GM18909 (cell line): ENCODE data around the gene HDAC4.

Experiments used
- ATAC-seq: cut with Tn5 transposase; IDR thresholded peaks from one replicate; pipeline ENCODE4 v1.9.1; 2021; ENCODE audit warnings: mild to moderate bottlenecking; ENCODE audit not compliant: unreplicated experiment, poor library complexity

Gene HDAC4

DNA sequence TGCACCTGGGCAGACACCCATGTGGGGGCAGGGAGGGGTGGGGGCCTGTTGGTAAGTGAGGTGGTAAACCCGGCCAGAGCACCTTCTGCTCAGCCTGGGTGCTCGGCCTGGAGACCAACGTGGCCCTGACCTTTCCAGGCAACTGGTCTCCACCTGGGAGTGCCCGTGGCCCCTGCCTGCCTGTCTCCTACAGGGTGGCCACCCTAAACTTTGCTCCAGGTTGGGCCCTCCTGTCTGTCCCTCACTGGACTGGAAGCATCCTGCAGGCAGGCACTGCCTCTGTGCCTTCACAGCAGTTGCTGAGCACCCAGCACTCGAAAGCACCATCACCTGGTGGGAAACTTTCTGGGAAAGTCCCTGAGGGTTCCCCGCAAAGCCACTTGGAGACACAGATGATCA lies 381.6 kb downstream of the HDAC4 start:
- ATAC-seq = no peak

GRCh38 chr2:239018271-239019182 lies 382.3 kb downstream of the HDAC4 start:
- no peak for ATAC-seq

GRCh38 chr2:239017491-239018098 lies 383.2 kb downstream of the HDAC4 start:
- ATAC-seq = no peak

DNA sequence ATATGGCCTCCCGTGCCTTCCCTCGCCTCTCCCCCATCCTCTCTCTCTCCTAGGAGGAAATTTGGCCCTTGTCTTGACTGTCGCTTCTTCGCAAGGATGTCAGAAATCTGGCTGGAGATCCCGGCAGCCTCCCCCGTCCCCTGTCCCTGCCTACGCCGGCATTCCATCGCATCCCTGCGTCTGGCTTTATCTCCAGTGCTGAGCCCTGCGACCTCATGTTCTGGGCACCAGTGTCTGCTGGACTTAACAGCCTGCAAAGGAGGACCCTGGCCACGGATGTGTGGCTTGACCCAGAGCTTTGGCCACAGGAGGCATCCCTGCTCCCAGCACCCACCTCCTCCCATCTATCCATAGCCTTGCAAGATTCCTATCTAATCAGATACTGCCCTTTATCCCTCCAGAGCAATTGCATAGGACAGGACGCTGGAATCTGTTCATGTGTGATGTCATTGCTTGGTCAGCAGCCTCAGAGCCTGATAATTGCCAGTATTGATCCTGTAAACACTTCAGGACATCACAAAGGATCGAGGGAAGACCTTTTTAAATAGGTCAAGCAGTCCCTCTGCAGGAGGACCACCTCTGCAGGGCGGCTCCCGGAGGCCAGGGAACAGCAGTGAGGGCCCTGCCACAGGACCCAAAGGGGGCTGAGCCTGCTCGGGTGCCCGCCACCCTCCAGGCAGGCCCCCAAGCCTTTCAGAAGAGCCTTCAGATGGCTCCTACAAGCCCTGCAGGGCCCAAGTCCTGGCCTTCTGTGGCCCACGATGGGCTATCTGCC lies 384.7 kb downstream of the HDAC4 start:
- no peak for ATAC-seq

- no peak for ATAC-seq
Observed at GRCh38 chr2:239015218-239015900, 385.5 kb downstream of the HDAC4 start.

GRCh38 chr2:239014458-239015217 lies 386.2 kb downstream of the HDAC4 start:
- ATAC-seq = no peak

DNA sequence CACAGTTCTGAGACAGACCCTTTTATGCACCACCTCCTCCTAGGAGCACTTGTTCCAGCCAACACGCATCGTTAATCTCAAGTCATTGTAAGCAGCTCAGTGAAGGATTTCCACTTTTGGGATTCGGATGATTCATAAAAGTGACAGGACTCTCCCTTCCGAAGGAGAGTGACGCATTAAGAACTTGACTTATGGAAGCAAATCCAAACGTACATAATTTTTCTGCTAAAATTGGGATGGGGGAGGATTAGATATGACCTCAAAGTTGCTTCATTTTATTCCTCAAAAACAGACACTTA lies 387.2 kb downstream of the HDAC4 start:
- no peak for ATAC-seq

DNA sequence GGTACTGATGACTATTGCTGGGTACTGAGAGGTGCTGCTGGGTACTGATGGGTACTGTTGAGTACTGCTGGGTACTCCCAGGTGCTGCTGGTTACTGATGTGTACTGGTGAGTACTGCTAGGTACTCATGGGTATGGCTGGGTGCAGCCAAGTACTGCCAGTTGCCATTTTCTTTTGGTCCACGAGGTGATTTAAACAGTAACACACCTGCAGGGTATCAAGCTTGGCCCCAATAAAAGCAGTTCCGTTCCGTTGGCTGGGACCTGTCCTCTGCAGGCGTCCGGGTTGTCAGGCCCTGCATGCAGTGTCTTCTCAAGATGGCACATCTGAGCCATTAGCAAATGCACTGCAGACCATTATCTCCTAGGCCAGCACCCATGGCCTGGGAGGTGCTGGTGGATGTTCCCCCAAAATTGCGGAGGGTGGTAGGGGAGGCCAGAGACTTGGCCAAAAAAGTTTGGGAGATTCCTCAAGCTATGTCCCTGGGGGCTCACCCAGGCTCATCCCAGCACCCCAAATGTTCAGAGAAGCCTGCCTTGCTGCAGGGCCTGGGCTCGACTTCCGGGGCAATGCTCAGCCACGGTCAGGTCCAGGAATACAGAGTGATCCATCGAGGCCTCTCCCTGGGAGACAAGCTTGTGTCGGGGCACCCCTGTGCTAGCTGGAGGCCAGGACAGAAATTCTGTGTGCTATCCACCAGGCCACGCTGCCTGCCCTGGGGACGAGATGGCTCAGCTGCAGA lies 387.7 kb downstream of the HDAC4 start:
- ATAC-seq = no peak

DNA sequence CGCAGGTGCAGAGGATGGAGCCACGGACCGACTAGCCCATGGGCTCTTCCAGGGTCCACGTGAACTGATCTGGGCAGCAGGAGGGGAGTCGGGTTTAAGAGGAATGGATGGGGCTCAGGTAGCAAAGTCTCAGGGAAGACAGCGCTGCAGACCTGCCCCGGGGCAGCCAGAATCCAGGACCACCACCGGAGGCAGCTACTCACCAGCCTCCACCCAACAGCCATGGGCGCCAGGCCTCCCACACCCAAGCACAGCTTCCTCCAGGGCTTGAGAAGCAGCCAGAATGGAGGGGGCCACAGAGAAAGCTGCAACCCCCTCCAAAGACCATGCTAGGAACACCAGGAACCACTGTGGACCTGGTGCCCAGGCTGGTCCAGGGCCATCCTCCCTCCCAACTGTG lies 388.6 kb downstream of the HDAC4 start:
- no peak for ATAC-seq

- no peak for ATAC-seq
Observed at GRCh38 chr2:239009589-239009961, 391.2 kb downstream of the HDAC4 start.

DNA sequence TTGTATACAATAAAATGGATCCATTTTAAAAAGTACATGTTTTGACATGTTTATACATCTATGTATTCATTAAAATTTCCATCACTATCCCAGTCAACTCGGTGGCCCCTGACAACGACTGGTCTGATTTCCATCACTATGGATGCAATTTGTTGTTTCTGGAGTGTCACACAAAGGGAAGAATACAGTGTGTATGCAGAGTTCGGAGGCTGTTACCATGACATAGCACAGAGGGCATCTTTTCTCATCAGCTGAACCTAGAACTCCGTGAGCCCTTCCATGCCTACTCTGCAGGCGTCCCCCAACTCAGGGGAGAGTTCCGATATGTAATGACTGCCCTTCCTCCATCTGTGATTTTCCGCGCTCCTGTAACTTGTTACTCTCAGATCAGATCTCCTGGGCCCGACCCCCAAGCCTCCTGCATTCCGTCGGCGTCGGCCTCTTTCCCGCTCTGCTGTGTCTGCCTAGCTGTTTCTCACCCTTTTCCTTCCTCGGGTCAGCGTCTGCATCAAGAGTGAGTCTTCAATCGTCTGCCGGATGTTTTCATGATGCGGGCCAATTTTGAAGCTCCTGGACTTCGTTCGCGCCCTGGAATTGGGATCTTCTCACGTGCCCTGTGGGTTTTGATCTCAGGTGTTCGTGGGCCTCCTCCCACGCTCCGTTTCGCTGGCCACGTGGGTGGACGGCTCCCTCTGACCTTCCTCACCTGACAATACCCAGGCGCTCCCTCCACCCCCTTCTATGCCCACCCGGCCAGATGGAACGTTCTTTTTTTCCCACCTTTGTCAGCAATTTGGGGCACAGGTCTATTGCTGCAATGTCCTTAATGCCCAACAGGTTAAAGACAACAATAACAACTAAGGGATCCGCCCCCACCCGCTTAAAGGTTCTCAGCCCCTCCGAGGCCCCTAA lies 391.9 kb downstream of the HDAC4 start:
- no peak for ATAC-seq

DNA sequence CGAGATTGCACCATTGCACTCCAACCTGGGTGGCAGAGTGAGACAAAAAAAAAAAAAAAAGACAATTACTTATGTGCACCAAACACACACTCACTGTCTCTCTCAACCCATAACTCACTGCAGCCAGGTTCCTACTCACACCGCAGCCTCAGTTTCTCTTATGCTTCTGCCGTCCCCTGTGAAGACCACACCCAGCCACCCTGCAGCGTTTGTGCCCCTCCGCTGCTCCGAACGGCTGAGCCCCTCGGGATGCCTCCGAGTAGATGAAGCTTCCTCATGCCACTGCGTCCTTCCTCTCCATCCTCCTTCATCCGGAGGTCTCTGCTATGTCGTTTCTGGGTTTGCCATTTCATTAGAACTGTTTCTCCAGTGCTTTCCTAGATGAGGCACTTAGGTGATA lies 392.8 kb downstream of the HDAC4 start:
- ATAC-seq = no peak

- no peak for ATAC-seq
Observed at GRCh38 chr2:239006622-239007285, 394.1 kb downstream of the HDAC4 start.

DNA sequence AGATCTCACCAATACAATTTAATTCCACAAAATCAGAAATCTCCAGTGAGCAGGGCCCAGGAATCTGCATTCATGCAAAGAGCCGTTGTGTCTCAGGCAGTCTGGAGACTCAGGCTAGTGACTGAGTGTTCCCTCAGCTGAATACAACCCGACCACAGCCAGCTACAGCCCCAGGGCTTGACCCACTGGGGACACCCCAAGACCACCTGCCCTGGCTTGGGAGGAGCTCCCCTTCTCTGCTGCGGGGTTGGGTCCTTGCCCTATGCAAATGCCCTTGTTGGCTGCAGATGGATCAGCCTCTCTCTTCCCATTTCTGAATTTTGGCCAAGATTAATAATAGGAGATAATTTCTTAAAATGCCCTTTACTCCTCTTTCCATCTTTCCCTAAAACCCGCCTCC lies 395.2 kb downstream of the HDAC4 start:
- ATAC-seq = no peak

DNA sequence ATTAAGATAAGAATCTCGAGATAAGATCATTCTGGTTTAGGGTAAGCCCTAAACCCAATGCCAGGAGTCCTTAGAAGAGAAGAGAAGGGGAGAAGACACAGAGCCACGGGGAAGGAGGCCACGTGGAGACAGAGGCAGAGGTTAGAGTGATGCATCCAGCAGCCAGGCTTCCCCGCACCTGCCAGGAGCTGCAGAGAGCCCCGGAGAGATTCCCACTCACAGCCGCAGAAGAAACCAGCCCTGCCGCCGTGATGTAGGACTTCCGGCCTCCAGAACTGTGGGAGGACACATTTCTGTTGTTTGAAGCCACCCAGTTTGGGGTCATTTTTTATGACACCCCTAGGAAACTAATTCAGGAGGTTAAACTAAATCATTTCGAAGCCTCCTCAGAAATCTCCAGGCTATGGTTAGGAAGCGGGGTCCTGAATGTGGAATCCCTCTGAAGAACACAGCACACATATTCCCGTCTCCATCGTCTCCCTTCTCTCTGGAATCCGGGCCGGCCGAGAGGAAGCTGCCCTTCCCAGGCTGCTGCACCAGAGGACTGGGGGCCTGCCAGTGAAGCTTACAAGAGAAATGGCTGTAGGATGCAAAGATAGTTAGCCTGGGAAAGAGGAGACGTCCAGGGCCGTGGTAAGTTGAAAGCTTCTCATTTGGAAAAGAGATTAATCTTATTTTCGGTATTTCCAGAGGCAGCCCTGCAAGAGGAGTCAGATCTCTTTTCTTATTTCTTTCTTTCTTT lies 396.4 kb downstream of the HDAC4 start:
- no peak for ATAC-seq

DNA sequence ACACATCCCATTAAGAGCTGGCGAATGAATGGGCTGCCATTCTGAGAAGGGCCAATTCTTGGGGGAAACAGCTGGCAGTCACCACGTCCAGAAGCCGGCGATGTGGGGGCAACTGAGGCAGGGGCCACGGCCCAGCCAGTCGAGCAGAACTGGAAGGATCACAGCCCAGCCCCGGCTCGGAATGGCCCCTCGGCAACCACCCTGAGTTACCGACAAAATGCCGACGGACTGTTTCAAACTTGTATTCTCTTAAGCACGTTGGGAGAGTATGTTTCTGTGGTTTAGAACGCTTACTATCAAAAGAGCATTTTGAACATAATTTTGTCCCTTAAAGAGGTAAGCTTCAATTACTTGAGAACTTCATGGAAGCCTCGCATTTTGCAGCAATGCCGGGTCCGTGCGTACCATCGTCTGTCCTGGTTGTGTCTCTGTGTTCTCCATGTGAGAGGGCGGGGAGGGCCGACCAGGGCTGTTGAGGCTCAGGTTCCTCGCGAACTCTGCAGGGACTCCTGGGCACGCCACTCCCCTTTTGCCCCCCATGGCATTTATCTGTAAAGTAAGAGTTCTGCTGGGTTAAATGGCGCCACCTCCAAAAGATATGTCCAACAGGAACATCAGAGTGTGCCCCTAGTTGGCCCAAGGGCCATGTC lies 397.1 kb downstream of the HDAC4 start:
- no peak for ATAC-seq
